Activated CD8-positive, alpha-beta T cell treated with anti-CD3 and anti-CD28 coated beads for 36 hours (primary cell): ENCODE data around the gene SFRP2. TPM values are rescaled to one million over a fixed set of nuclear protein-coding genes. Genes with fewer than 3 reads are reported as not detected.

Experiments
- ATAC-seq: fragments of 200-7000 bp; cut with Tn5 transposase; one replicate; pipeline ENCODE4 v1.10.0; 2021; ENCODE audit warnings: mild to moderate bottlenecking, moderate library complexity
- CTCF ChIA-PET: fragments of 350-600 bp; sonication (Branson Sonifier 250); formaldehyde crosslinking; loops from one replicate; lab custom pipeline; 2021; ENCODE audit warnings: antibody characterized with exemption; lab: Charles Lee
- POLR2A ChIA-PET: fragments of 350-600 bp; sonication (Branson Sonifier 250); formaldehyde crosslinking; loops from one replicate; lab custom pipeline; 2021; ENCODE audit warnings: antibody characterized with exemption; lab: Charles Lee
- DNase-seq: peaks from one replicate; pipeline ENCODE4 v3.0.0-alpha.2; 2020
- H3K27ac Mint-ChIP-seq: one replicate; pipeline ENCODE4 v1.8.0; 2021; ENCODE audit warnings: mild to moderate bottlenecking, mixed read lengths
- H3K27me3 Mint-ChIP-seq: one replicate; pipeline ENCODE4 v1.8.0; 2021; ENCODE audit warnings: mixed read lengths
- H3K36me3 Mint-ChIP-seq: one replicate; pipeline ENCODE4 v1.8.0; 2021; ENCODE audit warnings: low read depth, mixed read lengths
- H3K4me1 Mint-ChIP-seq: one replicate; pipeline ENCODE4 v1.8.0; 2021; ENCODE audit warnings: low read depth, mixed read lengths
- H3K4me3 Mint-ChIP-seq: one replicate; pipeline ENCODE4 v1.8.0; 2021; ENCODE audit warnings: mild to moderate bottlenecking, moderate library complexity, mixed read lengths
- H3K9me3 Mint-ChIP-seq: one replicate; pipeline ENCODE4 v1.8.0; 2021; ENCODE audit warnings: mixed read lengths
- CTCF ChIP-seq: fragments of 200-600 bp; IDR thresholded peaks from one replicate; pipeline ENCODE4 v1.8.0; 2022; ENCODE audit warnings: antibody characterized with exemption, mild to moderate bottlenecking
- intact Hi-C: fragments of 100-400 bp; cut with micrococcal nuclease; formaldehyde crosslinking; loops from one replicate; pipeline ENCODE4 v1.10.0; 2022
- total RNA-seq, 2 experiments: library from RNA; stranded (reverse); gene quantifications; one replicate each; pipeline ENCODE4 v1.2.3, GENCODE V29; 2021

The SFRP2 gene
- total RNA-seq, 2 experiments from 2014 or later: not detected

- DNase-seq (no peak), ATAC-seq (no peak)
- Mint-ChIP-seq H3K27ac (no peak overlapping the region), H3K4me3 (no peak overlapping the region), H3K36me3 (no peaks in the 10 kb centered on the region), H3K9me3 (no peaks in the 10 kb centered on the region), H3K4me1 (no peaks in the 10 kb centered on the region), H3K27me3 (peaks cover 7% of the 10 kb centered on the region)
- POLR2A ChIA-PET: no interaction called here
- TF ChIP-seq CTCF: no peak
- intact Hi-C loops: no loop called here
- CTCF ChIA-PET: no interaction called here
Observed at GRCh38 chr4:153823483-153823882, 34.6 kb upstream of the SFRP2 start.

DNA sequence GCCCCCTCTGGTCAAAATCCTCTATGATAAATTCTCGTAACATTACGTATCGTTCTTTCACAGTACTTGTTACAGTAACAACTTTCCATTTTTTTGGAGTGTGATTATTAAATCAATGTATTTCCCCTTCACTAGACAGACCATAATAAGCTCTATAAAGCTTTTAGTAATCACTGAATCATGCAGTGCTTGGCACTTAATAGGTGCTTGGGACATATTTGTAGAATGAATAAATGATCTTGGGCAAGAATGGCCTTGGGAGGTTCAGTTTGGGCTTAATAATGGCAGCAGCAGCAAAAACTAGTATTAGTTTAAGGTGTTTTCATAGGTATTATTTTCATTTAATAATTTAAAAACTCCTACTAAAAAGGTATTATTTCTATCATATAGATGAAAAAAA lies 33.4 kb upstream of the SFRP2 start:
- ChIA-PET CTCF (no interaction called here), POLR2A (no interaction called here)
- ATAC-seq: no peak
- no peak for TF ChIP-seq CTCF
- Mint-ChIP-seq H3K9me3 (no peaks in the 10 kb centered on the region), H3K27ac (no peak overlapping the region), H3K27me3 (peaks cover 6% of the 10 kb centered on the region), H3K4me3 (no peak overlapping the region), H3K36me3 (no peaks in the 10 kb centered on the region), H3K4me1 (no peaks in the 10 kb centered on the region)
- no peak for DNase-seq
- intact Hi-C loops: no loop called here

- ChIA-PET POLR2A (no interaction called here), CTCF (interaction anchor here (0.6 kb wide), 1 partner anchor 55 kb away, joined by 3 read pairs; no protein-coding TSS in a partner anchor)
- Mint-ChIP-seq H3K27ac (no peak overlapping the region), H3K4me1 (no peaks in the 10 kb centered on the region), H3K36me3 (no peaks in the 10 kb centered on the region), H3K9me3 (no peaks in the 10 kb centered on the region), H3K27me3 (peaks cover 10% of the 10 kb centered on the region), H3K4me3 (no peak overlapping the region)
- no peak for TF ChIP-seq CTCF
- intact Hi-C loops: no loop called here
- ATAC-seq (no peak), DNase-seq (no peak)
Observed at GRCh38 chr4:153817466-153817865, 28.6 kb upstream of the SFRP2 start.

DNA sequence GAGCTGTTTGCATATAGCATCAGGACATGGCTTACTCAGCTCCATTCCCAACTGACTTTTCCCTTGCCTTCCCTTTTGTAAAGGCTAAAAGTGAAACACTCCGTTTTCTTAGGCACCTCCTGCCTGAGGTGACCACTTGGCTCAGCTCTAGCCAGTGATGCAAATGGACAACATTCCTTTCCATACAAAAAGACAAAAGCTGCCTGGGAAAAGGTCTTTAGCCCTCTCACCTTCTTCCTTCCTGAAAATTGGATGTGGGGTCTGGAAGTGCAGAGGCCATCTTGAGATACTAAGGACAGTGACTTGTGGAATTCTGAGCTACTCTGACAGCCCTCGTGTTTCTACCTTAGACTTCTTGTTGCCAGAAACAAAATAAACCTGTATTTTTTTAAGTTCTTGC lies 27.7 kb upstream of the SFRP2 start:
- Mint-ChIP-seq H3K27ac (no peak overlapping the region), H3K36me3 (no peaks in the 10 kb centered on the region), H3K27me3 (peaks cover 10% of the 10 kb centered on the region), H3K4me3 (no peak overlapping the region), H3K4me1 (peaks cover under 1% of the 10 kb centered on the region), H3K9me3 (no peaks in the 10 kb centered on the region)
- no peak for TF ChIP-seq CTCF
- POLR2A ChIA-PET: no interaction called here
- DNase-seq: no peak
- CTCF ChIA-PET: interaction anchor here (0.6 to 1.1 kb wide), 3 partner anchors 14 to 66 kb away, joined by 3 read pairs; no protein-coding TSS in a partner anchor
- ATAC-seq: no peak
- intact Hi-C loops: no loop called here

DNA sequence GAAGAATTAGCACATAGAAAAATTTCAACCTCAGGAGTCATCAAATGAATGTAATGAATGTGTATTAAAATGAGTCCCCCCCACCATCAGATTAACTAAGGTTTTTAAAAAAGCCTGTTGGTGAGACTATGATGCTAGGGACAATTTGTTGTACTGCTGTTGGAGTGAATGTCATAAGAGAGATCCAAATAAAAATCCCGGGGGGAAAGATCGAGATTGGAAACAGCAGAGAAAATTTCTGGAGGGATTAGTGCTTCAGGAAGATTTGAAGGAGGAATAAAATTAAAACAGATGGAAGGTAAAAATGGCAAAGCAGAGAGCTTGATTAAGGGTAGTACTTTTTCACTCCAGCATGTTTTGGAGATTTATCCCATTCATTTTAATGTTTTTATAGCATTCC lies 25.9 kb upstream of the SFRP2 start:
- ATAC-seq: no peak
- Mint-ChIP-seq H3K4me1 (peaks cover 10% of the 10 kb centered on the region), H3K27me3 (peaks cover 10% of the 10 kb centered on the region), H3K4me3 (no peak overlapping the region), H3K27ac (no peak overlapping the region), H3K9me3 (no peaks in the 10 kb centered on the region), H3K36me3 (no peaks in the 10 kb centered on the region)
- no peak for DNase-seq
- ChIA-PET POLR2A (no interaction called here), CTCF (no interaction called here)
- intact Hi-C loops: no loop called here
- no peak for TF ChIP-seq CTCF
